ENCODE measurements around the gene C19orf67.

- TF ChIP-seq CTCF (IDR thresholded peaks at IDR 0.05) = no peak
- TF ChIP-seq POLR2A (IDR thresholded peaks at IDR 0.05) = no peak
These were observed 515 bp upstream of the C19orf67 start for GRCh38 chr19:14086098-14086497.

Data from body of pancreas (tissue), 4 donors.